ENCODE data around the gene NKX2-1. TPM values are rescaled to one million over a fixed set of nuclear protein-coding genes. Genes with fewer than 3 reads are reported as not detected.

The NKX2-1 gene
- total RNA-seq, 2 experiments from 2014 or later, result not detected

GRCh38 chr14:36511981-36512584 is 7.9 kb downstream of the NKX2-1 start:
- Mint-ChIP-seq H3K27me3 (peaks cover 94% of the 10 kb centered on the region), H3K27ac (no peak overlapping the region), H3K36me3 (peaks cover 4% of the 10 kb centered on the region), H3K4me1 (peaks cover 10% of the 10 kb centered on the region), H3K9me3 (peaks cover 8% of the 10 kb centered on the region), H3K4me3 (no peak overlapping the region)
- no peak for DNase-seq

DNA sequence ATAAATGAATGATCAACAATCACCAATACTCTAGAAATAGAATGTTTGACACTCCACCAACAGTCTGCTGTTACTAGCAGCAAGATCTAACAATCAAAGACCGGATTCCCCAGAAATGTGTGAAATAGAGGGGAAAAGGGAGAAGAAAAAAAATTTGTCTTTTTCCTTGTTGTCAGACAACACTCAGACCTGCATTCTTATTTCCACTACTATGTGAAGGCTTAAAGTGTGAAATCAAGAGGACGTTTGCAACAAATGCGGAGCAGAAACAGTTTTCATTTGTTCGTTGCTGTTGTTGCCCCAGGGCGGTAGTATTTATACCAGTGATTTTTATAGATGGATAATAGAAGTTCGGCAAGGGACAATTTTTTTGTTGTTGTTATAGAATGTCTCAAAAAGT is 9.2 kb downstream of the NKX2-1 start:
- DNase-seq, result no peak
- Mint-ChIP-seq H3K27ac (no peak overlapping the region), H3K36me3 (peaks cover 8% of the 10 kb centered on the region), H3K9me3 (peaks cover 13% of the 10 kb centered on the region), H3K27me3 (peaks cover 93% of the 10 kb centered on the region), H3K4me3 (no peak overlapping the region), H3K4me1 (peaks cover 7% of the 10 kb centered on the region)

DNA sequence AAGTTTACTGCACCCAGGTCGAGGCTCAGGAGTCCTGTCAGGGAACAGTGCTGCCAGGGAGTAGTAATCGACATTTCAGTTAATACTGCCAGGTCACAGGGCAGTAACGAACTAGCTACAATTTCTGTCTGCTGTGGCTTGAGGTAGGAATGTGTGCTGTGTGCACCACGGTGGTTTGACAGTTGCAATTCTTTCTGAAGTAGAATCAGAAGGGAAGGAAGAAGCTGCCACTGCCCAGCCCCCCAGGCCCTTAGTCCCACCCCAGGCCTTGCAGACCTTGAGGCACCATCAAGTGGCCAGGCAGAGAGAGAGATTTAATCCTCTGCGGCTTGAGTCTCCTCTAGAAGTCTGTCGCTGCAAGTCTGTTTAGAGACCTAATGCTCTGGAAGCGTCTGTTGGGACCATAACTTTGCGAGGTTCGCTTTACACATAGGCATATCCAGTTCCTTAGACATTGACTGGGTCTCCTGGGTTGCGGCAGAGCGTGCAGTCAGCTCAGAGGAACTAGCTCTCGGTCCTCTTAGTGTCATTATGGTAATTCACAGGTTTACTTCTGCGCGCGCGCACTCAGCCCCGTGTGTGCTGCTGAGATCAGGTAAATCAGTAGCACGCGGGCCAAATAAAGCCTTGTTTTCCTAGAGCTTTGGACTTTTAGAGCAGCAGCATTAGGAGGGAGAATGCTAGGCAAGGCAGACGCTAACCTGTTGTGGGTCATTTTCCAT is 9.8 kb downstream of the NKX2-1 start:
- peaks cover 13% of the 10 kb centered on the region for H3K9me3 Mint-ChIP-seq
- H3K4me3 Mint-ChIP-seq, result no peak overlapping the region
- H3K36me3 Mint-ChIP-seq, result peaks cover 8% of the 10 kb centered on the region
- H3K27me3 Mint-ChIP-seq, result peaks cover 88% of the 10 kb centered on the region
- H3K27ac Mint-ChIP-seq, result no peak overlapping the region
- DNase-seq, result no peak
- peaks cover 5% of the 10 kb centered on the region for H3K4me1 Mint-ChIP-seq

DNA sequence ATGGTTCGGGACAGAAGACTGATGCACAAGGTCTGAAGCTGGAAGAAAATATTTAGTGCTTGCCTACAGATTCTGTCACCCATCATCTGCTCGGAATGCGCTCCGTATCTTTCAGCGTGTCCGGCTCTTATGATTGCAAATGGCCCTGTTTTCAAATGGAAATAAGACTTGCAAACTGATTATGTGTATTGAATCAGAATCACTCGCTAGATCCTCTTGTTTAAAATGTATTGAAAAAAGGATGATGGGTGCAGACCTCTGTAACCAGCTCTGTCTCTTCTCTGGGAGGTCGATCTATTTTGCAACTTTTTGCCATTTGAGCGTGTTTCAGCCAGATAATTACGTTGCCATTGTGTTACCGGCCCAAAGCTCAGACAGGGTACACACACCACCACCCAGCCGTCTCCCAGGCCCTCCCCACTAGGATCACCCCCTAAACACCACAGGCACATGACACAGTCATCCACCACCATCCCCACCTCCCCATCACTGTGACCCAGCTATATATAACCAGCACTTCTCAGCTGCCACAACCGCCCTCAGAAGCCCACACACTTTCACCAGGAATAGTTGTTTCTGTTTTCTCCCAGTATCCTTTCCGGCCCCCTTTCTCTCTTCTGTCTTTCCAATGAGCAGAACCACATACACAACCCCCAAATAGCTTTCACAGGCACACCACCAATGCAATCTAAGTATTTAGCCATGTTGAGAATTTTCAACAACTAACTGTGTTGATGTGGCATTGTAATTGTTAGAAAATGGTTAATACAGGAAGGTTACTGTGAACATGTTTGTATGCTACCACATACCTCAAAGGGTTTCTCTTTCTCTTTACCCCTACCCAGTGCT is 10.7 kb downstream of the NKX2-1 start:
- Mint-ChIP-seq H3K27me3 (peaks cover 88% of the 10 kb centered on the region), H3K27ac (no peak overlapping the region), H3K4me1 (peaks cover 11% of the 10 kb centered on the region), H3K4me3 (no peak overlapping the region), H3K9me3 (peaks cover 13% of the 10 kb centered on the region), H3K36me3 (peaks cover 10% of the 10 kb centered on the region)
- no peak for DNase-seq

GRCh38 chr14:36508418-36509068 is 11.5 kb downstream of the NKX2-1 start:
- Mint-ChIP-seq H3K27ac (no peak overlapping the region), H3K36me3 (peaks cover 8% of the 10 kb centered on the region), H3K4me1 (peaks cover 11% of the 10 kb centered on the region), H3K27me3 (peaks cover 86% of the 10 kb centered on the region), H3K4me3 (no peak overlapping the region), H3K9me3 (peaks cover 13% of the 10 kb centered on the region)
- DNase-seq, result no peak

GRCh38 chr14:36507847-36508417 is 12.1 kb downstream of the NKX2-1 start:
- peaks cover 11% of the 10 kb centered on the region for H3K4me1 Mint-ChIP-seq
- H3K9me3 Mint-ChIP-seq, result peaks cover 13% of the 10 kb centered on the region
- DNase-seq, result no peak
- peaks cover 86% of the 10 kb centered on the region for H3K27me3 Mint-ChIP-seq
- no peak overlapping the region for H3K4me3 Mint-ChIP-seq
- H3K27ac Mint-ChIP-seq, result no peak overlapping the region
- H3K36me3 Mint-ChIP-seq, result peaks cover 8% of the 10 kb centered on the region

DNA sequence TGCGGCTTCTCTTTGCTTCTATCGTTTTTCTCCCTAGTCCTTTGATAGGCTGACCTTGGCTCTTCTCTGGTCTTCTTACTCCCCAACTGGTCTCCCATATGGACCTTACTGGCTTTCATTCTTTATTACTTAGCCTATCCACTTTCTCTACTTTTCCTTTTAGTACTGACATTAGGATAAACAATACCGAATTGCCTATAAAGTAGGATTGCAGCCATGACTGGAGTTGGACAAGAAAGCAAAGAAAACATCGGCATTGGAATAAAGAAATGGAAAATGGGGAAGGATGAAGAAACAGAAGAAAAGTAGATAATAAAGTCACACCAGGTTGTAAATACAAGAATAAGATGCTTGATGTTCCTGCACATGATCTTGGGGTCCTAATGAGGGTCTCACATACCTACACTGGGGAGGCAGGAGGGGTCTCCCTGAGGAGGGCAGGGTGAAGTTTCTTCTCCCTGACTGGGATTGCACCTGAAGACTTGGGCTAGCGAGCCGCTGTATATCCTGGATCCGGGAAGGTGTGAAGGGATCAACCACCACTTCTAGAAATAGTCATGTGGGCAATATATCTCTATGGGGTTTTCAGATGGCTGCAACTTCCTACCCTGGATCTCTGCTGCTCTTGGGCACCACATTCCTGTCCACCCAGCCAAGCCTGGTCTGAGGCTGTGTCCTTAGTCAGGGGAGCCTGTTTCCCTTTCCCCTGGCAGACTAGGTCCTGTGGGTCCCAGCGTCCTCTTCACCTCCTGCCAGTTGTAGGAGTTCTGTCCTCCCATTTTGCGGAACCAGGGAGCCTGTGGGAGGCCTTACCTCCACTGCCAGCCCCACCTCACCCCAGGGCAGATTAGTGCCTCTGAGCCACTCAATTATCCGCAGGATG is 13.1 kb downstream of the NKX2-1 start:
- no peak for DNase-seq
- Mint-ChIP-seq H3K4me1 (peaks cover 11% of the 10 kb centered on the region), H3K27ac (no peak overlapping the region), H3K4me3 (no peak overlapping the region), H3K9me3 (peaks cover 13% of the 10 kb centered on the region), H3K36me3 (peaks cover 8% of the 10 kb centered on the region), H3K27me3 (peaks cover 86% of the 10 kb centered on the region)

DNA sequence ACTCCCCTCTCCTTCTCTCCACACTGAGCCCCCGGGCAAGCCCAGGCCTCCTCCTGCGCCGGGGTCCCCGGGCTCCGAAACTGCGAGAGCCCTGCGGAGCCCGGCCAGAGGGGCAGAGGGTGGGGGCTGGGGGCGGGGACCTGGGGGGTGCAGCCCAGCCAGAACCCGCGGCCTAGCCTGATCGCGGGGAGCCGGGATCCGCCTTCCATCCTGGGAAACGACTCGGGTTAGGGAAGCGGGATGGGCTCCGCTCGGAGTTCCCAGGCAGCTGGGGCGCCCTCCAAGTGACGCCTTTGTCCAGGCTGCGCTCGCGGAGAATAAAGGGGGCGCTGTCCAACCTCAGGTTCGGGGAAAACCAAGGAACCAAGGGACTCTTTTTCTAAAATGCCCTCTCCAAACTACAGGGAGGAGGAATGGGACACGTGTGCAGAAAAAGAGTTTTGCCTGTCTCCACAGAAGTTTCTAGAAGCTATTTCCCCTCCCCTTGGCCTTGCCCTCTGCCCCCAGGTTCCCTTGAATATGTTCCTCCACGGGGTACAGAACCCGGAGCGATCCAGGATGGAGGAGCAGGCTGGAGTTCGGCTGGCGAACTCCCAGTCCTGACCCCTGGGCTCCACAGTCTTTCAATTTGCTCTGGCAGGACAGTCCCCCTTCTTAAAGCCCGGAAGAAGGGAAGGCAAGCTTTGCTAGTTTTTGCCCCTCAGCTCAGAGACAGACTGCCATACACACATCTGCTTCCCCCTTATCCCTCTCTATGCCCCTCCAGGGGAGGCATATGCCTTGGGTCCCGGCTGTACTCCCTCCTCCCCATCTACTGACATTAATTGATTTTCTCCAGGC is 13.9 kb downstream of the NKX2-1 start:
- peaks cover 13% of the 10 kb centered on the region for H3K9me3 Mint-ChIP-seq
- H3K27ac Mint-ChIP-seq, result no peak overlapping the region
- no peak overlapping the region for H3K4me3 Mint-ChIP-seq
- peaks cover 8% of the 10 kb centered on the region for H3K36me3 Mint-ChIP-seq
- H3K27me3 Mint-ChIP-seq, result peaks cover 91% of the 10 kb centered on the region
- H3K4me1 Mint-ChIP-seq, result peaks cover 11% of the 10 kb centered on the region
- no peak for DNase-seq

DNA sequence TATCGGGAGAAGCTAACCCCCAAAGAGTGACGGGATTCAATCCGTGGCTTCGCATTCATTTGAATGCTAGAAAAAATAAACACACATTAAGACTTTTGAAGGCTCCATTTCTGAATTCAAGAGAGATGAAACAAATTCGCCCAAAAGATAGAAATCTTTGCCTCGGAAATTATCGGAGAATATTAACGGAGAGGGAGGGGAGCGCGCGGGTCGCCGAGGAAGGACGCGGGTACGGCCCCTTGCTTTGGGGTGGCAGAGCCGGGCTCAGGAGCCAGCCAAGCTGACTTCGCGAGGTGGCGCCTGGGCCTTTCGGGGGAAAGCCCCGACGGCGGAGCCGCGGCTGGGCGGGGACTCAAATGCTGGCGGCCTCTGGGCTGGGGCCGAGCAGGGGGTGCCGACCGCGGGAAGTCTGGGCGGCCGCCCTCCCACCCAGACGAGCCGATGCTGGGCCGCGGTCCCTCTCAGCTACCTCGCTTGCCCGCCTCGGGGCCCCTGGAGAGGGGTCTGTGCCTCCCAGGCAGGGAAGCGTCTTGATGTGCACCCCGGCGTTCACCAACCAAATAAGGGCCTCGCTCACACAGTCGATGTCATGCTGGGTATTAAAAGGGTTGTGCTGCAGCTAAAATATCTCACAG is 14.7 kb downstream of the NKX2-1 start:
- Mint-ChIP-seq H3K4me1 (peaks cover 11% of the 10 kb centered on the region), H3K4me3 (peak overlapping the region; percentile 43), H3K36me3 (peaks cover 8% of the 10 kb centered on the region), H3K27ac (no peak overlapping the region), H3K9me3 (peaks cover 13% of the 10 kb centered on the region), H3K27me3 (peaks cover 90% of the 10 kb centered on the region)
- no peak for DNase-seq

- DNase-seq, result no peak
- H3K27me3 Mint-ChIP-seq, result peaks cover 89% of the 10 kb centered on the region
- peaks cover 13% of the 10 kb centered on the region for H3K9me3 Mint-ChIP-seq
- peaks cover 8% of the 10 kb centered on the region for H3K36me3 Mint-ChIP-seq
- peaks cover 11% of the 10 kb centered on the region for H3K4me1 Mint-ChIP-seq
- no peak overlapping the region for H3K27ac Mint-ChIP-seq
- peak overlapping the region; percentile 43 for H3K4me3 Mint-ChIP-seq
Observed at GRCh38 chr14:36504771-36505175, 15.3 kb downstream of the NKX2-1 start.

DNA sequence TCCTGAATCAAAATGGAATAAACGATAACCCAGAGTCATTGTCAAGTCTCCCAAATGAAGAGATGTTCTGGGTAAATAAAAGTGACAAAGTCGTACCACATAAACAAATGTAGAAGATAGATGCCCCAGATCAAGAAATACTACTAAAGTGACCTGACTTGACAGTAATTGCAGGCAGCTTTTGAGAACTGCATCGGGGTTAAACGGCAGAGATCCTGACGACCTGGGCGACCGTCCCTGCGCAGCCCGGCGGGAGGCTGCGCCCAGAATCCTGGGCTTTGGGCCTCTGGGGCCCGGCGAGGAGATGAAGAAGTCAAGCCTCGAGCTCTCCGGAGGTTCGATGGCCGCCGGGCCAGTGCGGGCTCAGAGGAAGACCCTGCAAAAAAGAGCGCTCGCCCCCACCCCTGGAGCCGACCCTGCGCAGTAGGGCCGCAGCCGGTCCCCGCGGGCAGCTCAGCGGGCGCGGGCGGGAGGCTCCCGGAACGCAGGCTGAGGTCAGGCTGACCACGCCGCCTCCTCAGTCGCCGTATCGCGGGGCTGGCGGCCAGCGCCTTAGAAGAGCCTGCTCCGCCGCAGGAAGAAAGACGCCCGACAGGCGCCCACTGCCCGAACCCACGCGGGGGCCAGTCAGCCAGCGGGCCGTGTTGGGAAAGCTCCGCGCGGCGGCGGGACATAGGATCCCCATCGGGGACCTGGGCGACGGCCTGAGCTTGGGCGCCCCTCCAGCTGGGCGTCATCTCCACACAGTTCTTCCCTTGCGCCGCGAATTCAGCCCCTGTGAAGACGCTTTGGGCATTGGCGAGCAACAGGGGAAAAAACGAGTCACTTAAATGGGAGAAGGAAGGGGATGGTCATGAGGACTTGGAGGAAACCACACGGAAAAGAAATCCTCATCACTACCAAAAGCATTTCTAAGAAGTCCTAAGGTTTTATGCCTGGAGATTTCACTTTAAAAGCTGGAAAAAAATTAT is 16.0 kb downstream of the NKX2-1 start:
- H3K27me3 Mint-ChIP-seq, result peaks cover 82% of the 10 kb centered on the region
- no peak overlapping the region for H3K27ac Mint-ChIP-seq
- DNase-seq, result no peak
- peaks cover 8% of the 10 kb centered on the region for H3K36me3 Mint-ChIP-seq
- H3K9me3 Mint-ChIP-seq, result peaks cover 13% of the 10 kb centered on the region
- peaks cover 11% of the 10 kb centered on the region for H3K4me1 Mint-ChIP-seq
- no peak overlapping the region for H3K4me3 Mint-ChIP-seq
